Measurements from ENCODE around the gene COPE.

DNA sequence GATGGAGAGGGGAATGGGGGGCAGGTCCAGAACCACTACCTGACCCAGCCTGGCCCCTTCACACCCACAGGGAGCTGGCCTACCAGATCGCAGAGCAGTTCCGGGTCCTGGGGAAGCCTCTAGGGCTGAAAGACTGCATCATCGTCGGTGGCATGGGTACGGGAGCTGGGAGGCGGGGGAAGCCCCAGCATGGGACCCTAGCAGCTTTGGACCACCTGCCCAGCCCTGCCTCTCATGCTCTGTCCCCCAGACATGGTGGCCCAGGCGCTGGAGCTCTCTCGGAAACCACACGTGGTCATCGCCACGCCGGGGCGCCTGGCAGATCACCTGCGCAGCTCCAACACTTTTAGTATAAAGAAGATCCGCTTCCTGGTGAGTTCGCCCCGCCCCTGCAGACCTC, 2.4 kb upstream of the COPE start:
- TF ChIP-seq, protein P1, sequence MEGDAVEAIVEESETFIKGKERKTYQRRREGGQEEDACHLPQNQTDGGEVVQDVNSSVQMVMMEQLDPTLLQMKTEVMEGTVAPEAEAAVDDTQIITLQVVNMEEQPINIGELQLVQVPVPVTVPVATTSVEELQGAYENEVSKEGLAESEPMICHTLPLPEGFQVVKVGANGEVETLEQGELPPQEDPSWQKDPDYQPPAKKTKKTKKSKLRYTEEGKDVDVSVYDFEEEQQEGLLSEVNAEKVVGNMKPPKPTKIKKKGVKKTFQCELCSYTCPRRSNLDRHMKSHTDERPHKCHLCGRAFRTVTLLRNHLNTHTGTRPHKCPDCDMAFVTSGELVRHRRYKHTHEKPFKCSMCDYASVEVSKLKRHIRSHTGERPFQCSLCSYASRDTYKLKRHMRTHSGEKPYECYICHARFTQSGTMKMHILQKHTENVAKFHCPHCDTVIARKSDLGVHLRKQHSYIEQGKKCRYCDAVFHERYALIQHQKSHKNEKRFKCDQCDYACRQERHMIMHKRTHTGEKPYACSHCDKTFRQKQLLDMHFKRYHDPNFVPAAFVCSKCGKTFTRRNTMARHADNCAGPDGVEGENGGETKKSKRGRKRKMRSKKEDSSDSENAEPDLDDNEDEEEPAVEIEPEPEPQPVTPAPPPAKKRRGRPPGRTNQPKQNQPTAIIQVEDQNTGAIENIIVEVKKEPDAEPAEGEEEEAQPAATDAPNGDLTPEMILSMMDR (IDR thresholded peaks at IDR 0.05; ENCODE audit: low read depth, low read length): no peak
- TF ChIP-seq EZH2phosphoT487 (IDR thresholded peaks at IDR 0.05; ENCODE audit: low read depth): no peak

Measured in OCI-LY3 (cell line).